NT2/D1 (cell line): ENCODE results near the gene TFCP2L1.

ENCODE experiments used
- YY1 ChIP-seq: IDR thresholded peaks from 2 replicates; pipeline ENCODE4 v1.6.1; 2011; ENCODE audit not compliant: insufficient read length, insufficient read depth
- ZNF274 ChIP-seq: IDR thresholded peaks from 2 replicates; pipeline ENCODE4 v1.6.1; 2011; ENCODE audit warnings: mild to moderate bottlenecking, low read depth, low read length

- no peak for TF ChIP-seq ZNF274
- TF ChIP-seq YY1 = no peak
Measured at GRCh38 chr2:121244616-121245015, 40.4 kb downstream of the TFCP2L1 start.
